HG03439 (cell line): ENCODE results near the gene WDCP.
"Not testable (repeated sequence)": the region's sequence is repeated elsewhere in the genome, so short reads cannot be mapped to it uniquely, and the experiment has no call there.

ENCODE experiments used
- ATAC-seq: cut with Tn5 transposase; IDR thresholded peaks from one replicate; pipeline ENCODE4 v1.9.1; 2021; ENCODE audit warnings: mild to moderate bottlenecking, moderate library complexity; ENCODE audit not compliant: unreplicated experiment

The WDCP gene

DNA sequence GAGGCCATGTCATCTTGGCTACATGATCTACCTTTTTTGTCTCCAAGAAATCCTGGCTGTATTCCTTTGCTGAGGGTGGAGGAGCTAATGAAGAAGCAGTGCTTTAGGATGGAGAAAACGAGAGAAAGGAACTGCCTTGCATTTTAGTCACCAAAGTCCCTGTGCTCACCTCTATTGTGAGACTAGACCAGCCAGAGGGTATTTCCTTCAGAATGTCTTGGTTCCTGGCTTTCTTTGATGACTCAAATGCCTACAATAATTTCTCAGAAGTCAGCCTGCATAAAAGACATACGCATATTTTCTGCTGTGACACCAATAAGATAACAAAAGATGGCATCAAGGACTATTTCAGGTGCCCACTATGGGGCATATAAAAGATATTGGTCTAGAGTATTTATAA lies 18.1 kb upstream of the WDCP start:
- no peak for ATAC-seq

DNA sequence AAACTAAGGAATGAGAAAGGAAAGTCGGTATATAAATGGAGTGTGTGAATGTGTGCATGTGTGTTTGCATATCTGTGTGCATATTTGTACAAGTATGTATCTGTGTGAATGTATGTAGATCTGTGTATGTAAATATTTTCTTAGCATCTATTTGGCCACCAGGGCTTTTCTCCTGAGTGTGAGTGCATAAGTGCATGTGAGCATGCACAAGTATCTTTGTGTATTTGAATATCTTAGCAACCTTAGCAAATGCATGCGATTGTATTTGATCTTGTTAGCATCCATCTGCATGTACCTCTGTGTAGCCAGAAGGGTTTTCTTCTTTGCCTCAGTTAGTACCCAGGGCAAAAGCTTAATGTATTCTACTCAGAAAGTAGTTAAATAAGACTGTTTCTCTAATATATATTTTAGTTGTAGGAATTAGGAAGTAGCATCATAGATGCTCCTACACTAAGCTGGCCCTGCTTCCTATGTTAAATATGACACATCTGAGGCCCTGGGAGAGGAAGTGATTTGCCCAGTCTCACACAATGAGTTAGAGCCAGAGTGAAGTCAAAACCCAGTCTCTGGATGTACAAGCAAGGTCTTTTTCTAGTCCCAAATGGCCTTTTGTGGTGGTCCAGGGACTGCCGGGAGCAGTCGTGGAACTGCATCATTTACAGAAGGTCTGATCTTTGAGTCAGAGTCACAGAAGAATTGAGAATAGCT lies 11.5 kb upstream of the WDCP start:
- no peak for ATAC-seq

- no peak for ATAC-seq
These were observed 8.6 kb upstream of the WDCP start for GRCh38 chr2:24055750-24056149.

DNA sequence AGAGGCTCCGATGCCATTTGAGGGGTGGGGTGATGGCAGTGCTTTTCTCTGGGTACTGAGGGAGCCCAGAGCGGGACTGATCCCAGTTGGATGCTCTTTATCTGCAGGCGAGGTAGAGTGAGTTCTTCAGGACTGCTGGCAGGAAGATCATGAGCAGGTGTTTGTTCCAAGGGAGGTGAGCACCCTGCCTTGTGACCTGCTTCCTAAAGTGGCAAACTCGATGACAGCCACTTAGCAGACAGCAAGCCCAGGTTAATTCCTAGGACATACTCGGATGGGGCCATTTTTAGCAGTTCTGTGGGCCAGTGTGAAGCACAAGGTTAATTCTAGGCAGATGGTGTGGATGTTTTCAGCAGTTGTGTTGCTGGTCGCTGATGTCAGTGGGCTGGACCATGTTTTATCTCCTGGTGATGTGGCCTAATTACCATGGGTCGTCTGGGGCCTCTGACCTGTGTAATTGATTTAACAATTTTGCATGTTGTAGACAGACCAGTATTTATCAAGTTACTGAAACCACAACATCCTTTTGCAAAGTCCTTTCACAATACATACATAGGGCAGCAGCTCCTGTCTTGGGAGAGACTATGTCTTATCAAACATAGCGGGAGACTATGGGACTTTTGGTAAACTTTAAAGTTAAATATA lies 7.3 kb upstream of the WDCP start:
- ATAC-seq: no peak

- no peak for ATAC-seq
These were observed 5.8 kb upstream of the WDCP start for GRCh38 chr2:24052951-24053350.

DNA sequence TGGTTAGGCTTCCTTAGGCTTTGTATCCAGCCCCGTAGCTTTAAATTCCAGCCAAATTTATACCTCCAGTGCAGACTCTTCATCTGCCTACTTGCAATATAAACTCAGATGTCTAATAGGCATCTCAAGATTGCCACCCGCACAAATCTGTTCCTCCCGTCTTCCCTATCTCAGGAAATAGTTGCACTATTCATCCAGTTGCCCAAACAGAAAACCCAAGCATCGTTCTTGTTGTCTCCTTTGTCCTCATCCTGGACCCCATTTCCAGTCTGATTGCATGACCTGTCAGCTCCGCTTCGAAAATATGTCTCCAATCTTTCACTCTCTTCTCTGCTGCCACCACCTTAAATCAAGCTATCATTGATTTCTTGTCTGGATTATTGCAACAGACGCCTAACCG lies 4.6 kb upstream of the WDCP start:
- ATAC-seq: no peak

- no peak for ATAC-seq
These were observed 3.1 kb upstream of the WDCP start for GRCh38 chr2:24050041-24050979.

- no peak for ATAC-seq
These were observed 2.4 kb upstream of the WDCP start, which contains the start of gene FKBP1B for GRCh38 chr2:24049485-24050021. Gene FKBP1B, plus strand, starts transcription at chr2:24049741. Its CDS starts 109 bp downstream, at chr2:24049850.

DNA sequence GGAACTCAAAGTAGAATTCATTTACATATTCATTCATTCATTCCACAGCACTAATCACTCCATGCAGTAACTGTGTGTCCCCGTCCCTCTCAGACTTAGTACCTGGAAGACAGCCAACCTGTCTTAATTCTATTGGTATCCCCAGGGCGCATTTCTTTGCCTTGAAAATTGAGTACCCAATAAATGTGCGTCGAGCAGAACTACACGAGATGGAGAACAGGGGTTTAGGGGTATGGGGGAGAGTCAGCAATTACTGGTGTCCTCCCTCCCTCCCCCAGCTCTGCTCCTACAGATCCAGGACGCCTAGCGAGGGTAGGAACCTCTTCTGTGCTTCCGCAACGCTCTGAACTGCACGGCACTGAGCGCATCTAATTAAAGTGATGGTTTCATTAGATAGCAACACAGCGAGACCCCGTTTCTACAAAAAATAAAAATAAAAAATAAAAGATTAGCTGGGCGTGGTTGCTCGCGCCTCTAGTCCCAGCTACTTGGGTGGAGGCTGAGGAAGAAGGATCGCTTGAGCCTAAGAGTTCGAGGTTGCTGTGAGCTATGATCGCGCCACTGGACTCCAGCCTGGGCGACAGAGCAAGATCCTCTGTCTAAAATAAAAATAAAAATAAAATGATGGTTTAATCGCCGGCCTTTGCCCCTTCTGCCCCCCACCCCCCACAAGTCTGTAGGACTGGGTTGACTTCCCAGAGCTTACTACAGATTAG lies 1.7 kb upstream of the WDCP start:
- ATAC-seq: no peak

DNA sequence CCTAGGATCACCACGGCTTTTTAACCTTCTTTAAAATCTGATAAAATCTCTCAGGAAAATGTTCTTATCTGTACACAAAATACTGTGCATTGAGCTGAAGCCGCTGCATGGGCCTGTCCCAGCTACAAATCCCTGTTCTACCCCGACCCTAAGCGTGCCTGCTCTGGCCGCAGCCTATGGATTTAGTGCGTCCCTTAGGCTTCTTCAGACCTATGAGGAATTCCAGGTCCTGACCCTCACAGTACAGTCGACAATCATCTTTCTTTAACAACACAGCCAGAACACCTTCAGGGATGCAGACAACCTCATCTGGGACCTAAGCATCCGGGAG lies 477 bp upstream of the WDCP start:
- no peak for ATAC-seq

DNA sequence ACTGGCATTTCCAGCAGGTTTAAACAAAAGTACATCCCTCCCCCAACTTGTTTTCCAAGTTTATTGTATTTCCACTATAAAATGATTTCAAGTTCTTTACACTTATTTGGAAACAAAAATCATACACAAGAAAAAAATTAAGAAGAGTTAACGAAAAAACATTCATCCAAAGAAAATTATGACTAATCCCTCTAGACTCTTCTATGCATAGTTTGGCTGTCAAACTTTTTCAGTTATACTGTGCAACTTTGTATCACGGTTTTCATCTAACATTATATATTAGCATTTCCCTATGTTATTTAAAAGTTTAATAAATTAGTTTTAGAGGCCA lies 627 bp downstream of the WDCP start:
- ATAC-seq: no peak

DNA sequence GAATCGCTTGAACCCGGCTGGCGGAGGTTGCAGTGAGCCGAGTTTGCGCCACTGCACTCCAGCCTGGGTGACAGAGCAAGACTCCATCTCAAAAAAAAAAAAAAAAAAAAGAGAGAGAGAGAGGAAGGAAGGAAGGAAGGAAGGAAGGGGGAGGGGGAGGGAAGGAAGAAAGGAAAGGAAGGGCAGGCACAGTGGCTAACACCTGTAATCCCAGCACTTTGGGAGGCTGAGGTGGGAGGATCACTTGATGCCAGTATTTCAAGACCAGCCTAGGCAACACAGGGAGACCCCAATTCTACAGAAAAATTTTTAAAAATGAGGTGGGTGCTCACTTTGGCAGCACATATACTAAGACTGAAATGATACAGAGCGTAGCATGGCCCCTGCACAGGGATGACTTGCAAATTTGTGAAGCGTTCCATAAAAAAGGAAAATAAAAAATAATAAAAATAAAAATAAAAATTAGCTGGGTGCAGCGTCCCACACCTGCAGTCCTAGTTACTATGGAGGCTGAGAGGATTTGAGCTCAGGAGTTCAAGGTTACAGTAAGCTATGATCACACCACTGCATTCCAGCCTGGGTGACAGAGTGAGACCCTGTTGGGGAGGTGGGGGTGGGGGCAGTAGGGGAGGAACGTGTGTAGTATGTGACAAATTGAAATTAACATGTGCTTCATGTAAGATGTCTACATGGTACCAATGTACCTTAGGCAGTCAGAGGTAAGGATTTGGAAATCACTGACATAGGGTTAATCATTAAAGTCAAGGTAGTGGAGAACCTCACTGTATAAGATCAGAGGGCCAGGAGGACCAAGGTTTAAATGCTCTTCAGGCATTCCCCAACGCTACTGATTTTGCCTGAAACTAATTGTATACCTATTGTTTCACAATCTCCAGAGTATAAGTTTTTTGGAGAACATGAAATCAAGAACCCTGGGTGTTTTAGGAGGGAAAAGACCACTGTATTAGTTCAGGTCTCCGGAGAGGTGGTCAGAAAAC lies 1.4 kb downstream of the WDCP start:
- no peak for ATAC-seq

DNA sequence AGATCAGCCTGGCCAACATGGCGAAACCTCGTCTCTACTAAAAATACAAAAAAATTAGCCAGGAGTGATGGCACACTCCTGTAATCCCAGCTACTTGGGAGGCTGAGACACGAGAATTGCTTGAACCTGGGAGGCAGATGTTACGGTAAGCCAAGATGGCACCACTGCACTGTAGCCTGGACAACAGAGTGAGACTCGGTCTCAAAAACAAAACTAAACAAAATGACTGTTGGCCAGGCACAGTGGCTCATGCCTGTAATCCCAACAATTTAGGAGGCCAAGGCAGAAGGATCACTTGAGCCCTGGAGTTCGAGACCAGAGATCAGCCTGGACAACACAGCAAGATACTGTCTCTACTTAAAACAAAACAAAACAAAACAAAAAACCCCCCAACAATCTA lies 4.1 kb downstream of the WDCP start:
- not testable (repeated sequence) for ATAC-seq

- ATAC-seq: no peak
These were observed 6.7 kb downstream of the WDCP start for GRCh38 chr2:24040511-24040910.

GRCh38 chr2:24038786-24039499 lies 8.2 kb downstream of the WDCP start:
- no peak for ATAC-seq

DNA sequence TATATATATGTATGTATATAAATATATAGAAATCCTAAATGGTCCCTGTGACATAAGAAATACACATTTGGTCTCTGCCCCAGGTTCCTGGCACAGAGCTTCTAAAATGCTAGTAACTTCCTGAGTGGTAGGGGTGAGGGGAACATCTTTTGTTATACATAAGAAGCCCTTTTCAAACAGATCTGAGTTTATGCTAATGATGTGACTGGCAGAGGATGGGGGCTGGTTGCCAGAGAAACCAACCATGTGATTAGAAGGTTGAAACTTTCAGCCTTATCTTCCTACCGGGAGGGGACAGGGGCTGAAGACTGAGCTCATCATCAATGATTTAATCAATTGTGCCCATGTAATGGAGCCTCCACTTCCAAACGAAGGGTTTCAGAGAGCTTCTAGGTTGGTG lies 21.0 kb downstream of the WDCP start:
- no peak for ATAC-seq

GRCh38 chr2:24024996-24025663 lies 22.1 kb downstream of the WDCP start:
- no peak for ATAC-seq

- ATAC-seq: no peak
These were observed 23.2 kb downstream of the WDCP start for GRCh38 chr2:24024018-24024417.
